ENCODE results near the gene WDFY1.

Gene WDFY1

DNA sequence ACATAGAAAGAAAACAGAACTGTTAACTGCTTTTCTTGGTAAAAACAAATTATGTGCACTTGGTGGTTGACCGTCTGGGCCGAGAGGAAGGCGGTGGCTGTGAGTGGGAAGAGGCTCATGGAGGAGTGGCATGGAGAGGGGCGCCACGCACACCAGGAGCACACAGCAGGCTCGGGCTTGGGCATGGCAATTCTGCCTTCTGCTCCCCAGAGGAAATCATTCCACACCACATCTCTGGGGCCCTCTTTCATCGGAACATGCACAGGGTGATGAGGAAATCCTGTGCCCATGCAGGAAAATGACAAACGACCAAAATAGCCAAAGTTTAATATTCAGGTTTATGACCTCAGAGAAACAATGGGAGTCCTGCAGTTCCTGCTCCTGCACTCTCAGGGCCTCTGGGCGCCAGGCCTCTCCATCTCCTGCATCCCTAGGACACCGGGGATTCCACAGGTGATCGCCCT, 26.4 kb downstream of the WDFY1 start:
- TF ChIP-seq, protein P1, sequence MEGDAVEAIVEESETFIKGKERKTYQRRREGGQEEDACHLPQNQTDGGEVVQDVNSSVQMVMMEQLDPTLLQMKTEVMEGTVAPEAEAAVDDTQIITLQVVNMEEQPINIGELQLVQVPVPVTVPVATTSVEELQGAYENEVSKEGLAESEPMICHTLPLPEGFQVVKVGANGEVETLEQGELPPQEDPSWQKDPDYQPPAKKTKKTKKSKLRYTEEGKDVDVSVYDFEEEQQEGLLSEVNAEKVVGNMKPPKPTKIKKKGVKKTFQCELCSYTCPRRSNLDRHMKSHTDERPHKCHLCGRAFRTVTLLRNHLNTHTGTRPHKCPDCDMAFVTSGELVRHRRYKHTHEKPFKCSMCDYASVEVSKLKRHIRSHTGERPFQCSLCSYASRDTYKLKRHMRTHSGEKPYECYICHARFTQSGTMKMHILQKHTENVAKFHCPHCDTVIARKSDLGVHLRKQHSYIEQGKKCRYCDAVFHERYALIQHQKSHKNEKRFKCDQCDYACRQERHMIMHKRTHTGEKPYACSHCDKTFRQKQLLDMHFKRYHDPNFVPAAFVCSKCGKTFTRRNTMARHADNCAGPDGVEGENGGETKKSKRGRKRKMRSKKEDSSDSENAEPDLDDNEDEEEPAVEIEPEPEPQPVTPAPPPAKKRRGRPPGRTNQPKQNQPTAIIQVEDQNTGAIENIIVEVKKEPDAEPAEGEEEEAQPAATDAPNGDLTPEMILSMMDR (conservative IDR thresholded peaks at IDR 0.05; ENCODE audit: low read depth, low read length) = no peak
- DNase-seq (ENCODE audit: low read depth) = no peak
- H3K4me3 ChIP-seq (ENCODE audit: low read length) = no peak overlapping the region

DNA sequence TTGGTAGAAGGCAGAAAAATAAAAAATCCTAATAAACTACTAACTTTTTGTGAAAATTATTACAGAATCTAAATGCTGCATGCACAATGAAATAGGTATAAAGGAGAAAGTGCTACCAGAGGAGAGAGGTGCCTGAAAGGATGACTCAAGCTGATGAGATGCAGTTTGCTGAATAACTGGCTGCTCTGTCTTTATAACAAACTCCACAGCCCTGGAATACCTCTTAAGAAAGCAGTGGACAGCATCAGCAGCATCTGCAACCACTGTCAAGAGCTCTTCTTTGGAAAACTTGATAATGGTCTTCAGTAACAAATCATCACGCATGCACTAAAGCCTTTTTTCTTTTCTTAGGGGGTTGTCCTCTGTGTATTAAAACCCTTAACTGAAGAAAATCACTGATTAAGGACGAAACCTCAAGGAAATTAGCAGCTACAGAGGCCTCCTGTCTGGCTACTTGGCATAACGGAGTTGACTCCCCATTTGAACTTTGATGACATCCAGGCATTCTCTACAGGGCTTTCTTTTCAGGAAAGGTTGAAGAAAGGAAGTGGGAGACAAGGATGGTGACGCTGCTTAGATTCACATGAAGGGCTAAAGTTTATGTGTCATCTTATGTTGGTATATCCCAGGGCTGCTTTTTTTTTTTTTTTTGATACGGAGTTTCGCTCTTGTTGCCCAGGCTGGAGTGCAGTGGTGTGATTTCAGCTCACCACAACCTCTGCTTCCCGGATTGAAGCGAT, 28.8 kb downstream of the WDFY1 start:
- DNase-seq (ENCODE audit: low read depth) = no peak
- H3K4me3 ChIP-seq (ENCODE audit: low read length) = no peak overlapping the region
- TF ChIP-seq, protein P1 (conservative IDR thresholded peaks at IDR 0.05; ENCODE audit: low read depth, low read length) = no peak

DNA sequence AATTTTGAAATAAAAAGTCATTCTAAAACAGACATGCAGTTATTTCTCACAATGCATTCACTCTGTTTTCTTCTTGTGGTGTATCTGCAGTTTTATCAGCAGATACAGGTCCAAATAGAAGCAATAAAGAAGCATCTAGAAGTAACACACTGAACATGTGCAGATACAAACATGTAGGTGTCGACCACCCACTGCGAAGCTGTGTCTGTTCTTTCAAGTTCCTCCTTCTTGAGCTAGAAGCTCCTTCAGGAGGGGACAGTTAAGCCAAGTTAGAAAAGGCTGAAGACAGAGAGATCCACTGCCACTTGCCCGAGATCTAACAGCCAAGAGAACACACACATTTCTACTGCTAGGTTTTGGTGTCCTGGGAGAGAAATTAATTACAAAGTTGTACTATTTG, 30.1 kb downstream of the WDFY1 start:
- DNase-seq (ENCODE audit: low read depth) = no peak
- TF ChIP-seq, protein P1 (conservative IDR thresholded peaks at IDR 0.05; ENCODE audit: low read depth, low read length) = no peak

GRCh38 chr2:223914324-223914723, 30.8 kb downstream of the WDFY1 start:
- TF ChIP-seq, protein P1 (conservative IDR thresholded peaks at IDR 0.05; ENCODE audit: low read depth, low read length) = no peak
- H3K4me3 ChIP-seq (ENCODE audit: low read length) = no peak overlapping the region
- DNase-seq (ENCODE audit: low read depth) = no peak

More for the DNA sequence above, 30.1 kb downstream of the WDFY1 start:
- no peak overlapping the region for H3K4me3 ChIP-seq (ENCODE audit: low read length)

GRCh38 chr2:223909001-223909741, 36.0 kb downstream of the WDFY1 start:
- DNase-seq (ENCODE audit: low read depth) = no peak
- TF ChIP-seq, protein P1 (conservative IDR thresholded peaks at IDR 0.05; ENCODE audit: low read depth, low read length) = no peak

GRCh38 chr2:223908304-223908998, 36.7 kb downstream of the WDFY1 start:
- no peak overlapping the region for H3K4me3 ChIP-seq (ENCODE audit: low read length)
- TF ChIP-seq, protein P1 (conservative IDR thresholded peaks at IDR 0.05; ENCODE audit: low read depth, low read length) = no peak

More at GRCh38 chr2:223909001-223909741, 36.0 kb downstream of the WDFY1 start:
- no peak overlapping the region for H3K4me3 ChIP-seq (ENCODE audit: low read length)

More at GRCh38 chr2:223908304-223908998, 36.7 kb downstream of the WDFY1 start:
- no peak for DNase-seq (ENCODE audit: low read depth)
